ENCODE data around the gene TMEM163. TPM values are rescaled to one million over a fixed set of nuclear protein-coding genes. Genes with fewer than 3 reads are reported as not detected.
A peak's percentile ranks its signal among the peaks of the same experiment; 100 is the strongest.

The TMEM163 gene
- total and polyA plus RNA-seq, 8 donors = 3.9 to 48.4 (median 14.0) TPM

DNA sequence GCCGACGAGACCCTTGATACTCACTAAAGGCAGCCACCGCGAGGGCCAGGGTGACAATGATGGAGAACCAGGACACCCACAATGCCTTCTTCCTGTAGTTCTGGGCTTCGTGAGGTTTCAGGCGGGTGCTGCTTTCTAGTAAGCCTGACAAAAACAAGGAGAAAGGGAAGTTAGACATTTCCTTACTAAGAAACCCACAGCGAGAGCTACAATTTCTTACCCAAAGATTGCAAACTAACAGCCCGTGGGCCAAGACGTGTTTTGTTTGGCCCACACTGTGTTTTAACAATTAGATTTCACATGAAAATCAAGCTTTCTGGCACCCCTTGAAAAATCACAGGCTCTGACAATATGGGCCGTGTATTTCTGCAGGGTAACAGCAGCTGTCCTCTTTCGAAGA is 5.6 kb downstream of the TMEM163 start:
- ATAC-seq (no peak), DNase-seq (no peak)
- TF ChIP-seq, protein P1, sequence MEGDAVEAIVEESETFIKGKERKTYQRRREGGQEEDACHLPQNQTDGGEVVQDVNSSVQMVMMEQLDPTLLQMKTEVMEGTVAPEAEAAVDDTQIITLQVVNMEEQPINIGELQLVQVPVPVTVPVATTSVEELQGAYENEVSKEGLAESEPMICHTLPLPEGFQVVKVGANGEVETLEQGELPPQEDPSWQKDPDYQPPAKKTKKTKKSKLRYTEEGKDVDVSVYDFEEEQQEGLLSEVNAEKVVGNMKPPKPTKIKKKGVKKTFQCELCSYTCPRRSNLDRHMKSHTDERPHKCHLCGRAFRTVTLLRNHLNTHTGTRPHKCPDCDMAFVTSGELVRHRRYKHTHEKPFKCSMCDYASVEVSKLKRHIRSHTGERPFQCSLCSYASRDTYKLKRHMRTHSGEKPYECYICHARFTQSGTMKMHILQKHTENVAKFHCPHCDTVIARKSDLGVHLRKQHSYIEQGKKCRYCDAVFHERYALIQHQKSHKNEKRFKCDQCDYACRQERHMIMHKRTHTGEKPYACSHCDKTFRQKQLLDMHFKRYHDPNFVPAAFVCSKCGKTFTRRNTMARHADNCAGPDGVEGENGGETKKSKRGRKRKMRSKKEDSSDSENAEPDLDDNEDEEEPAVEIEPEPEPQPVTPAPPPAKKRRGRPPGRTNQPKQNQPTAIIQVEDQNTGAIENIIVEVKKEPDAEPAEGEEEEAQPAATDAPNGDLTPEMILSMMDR (IDR thresholded peaks at IDR 0.05) = no peak
- Histone ChIP-seq H3K27ac (no peak overlapping the region), H3K9me3 (no peaks in the 10 kb centered on the region), H3K4me1 (peaks cover 0 to 7% of the 10 kb centered on the region in 2 donors), H3K4me3 (no peak overlapping the region), H3K36me3 (no peaks in the 10 kb centered on the region), H3K27me3 (peaks cover 13 to 51% of the 10 kb centered on the region in 2 donors)
- intact Hi-C loops (cut with DNase I) = no loop called here

DNA sequence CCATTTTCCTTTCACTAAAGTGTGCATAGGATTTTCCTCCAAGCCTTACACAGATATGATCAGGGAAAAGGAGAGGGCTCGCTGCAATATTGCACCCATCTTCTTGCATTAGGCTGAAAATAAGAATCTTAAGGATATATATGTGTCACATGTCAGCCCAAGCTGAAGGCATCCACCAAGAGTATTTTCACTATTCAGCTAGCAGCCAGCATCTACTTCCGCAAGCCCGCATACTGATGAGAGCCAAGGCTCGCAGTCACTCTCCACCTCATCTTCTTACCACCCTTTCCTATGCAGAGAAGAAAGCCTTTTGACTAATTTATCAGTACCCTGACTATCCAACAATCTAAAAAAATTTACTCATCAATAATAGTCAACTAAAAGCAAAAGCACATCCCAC is 6.1 kb downstream of the TMEM163 start:
- DNase-seq (no peak), ATAC-seq (no peak)
- H3K4me3 ChIP-seq = no peak overlapping the region
- peaks cover 0 to 2% of the 10 kb centered on the region in 2 donors for H3K4me1 ChIP-seq
- intact Hi-C loops (cut with DNase I) = no loop called here
- no peaks in the 10 kb centered on the region for H3K9me3 ChIP-seq
- H3K27ac ChIP-seq = no peak overlapping the region
- no peaks in the 10 kb centered on the region for H3K36me3 ChIP-seq
- peaks cover 8 to 47% of the 10 kb centered on the region in 2 donors for H3K27me3 ChIP-seq
- TF ChIP-seq, protein P1 (IDR thresholded peaks at IDR 0.05) = no peak

- intact Hi-C loops (cut with DNase I) = no loop called here
- Histone ChIP-seq H3K27ac (no peak overlapping the region), H3K4me1 (no peaks in the 10 kb centered on the region), H3K4me3 (no peak overlapping the region), H3K27me3 (peaks cover 5 to 43% of the 10 kb centered on the region in 2 donors), H3K36me3 (no peaks in the 10 kb centered on the region), H3K9me3 (no peaks in the 10 kb centered on the region)
- DNase-seq (no peak), ATAC-seq (peak; percentile 21)
- TF ChIP-seq, protein P1 (IDR thresholded peaks at IDR 0.05) = no peak
Measured at GRCh38 chr2:134712299-134712698, 6.5 kb downstream of the TMEM163 start.

DNA sequence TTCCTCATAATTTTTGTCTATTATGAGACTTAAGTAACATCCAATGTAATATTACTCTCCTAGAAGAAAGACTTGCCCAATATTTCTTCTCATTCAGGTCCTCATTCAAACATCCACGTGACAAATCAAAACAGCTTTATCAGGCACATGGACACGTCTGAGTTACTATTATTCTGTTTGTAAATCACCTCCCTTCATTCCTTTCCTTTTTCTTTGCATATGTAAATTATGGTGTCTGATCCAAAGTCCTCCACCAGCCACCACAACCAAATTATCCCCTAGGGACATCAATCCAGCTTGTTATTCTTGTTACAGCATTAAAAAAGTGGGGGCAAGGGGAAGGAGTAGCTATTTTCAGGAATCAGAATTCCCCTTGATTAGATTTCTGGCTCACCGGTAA is 7.1 kb downstream of the TMEM163 start:
- TF ChIP-seq, protein P1 (IDR thresholded peaks at IDR 0.05) = no peak
- DNase-seq (no peak), ATAC-seq (no peak)
- Histone ChIP-seq H3K36me3 (no peaks in the 10 kb centered on the region), H3K9me3 (no peaks in the 10 kb centered on the region), H3K27me3 (peaks cover 5 to 43% of the 10 kb centered on the region in 2 donors), H3K4me3 (no peak overlapping the region), H3K4me1 (peaks cover 0 to 4% of the 10 kb centered on the region in 2 donors), H3K27ac (no peak overlapping the region)
- intact Hi-C loops (cut with DNase I) = no loop called here

- intact Hi-C loops (cut with DNase I) = no loop called here
- Histone ChIP-seq H3K4me3 (no peak overlapping the region), H3K9me3 (no peaks in the 10 kb centered on the region), H3K27me3 (peaks cover 0 to 28% of the 10 kb centered on the region in 2 donors), H3K36me3 (no peaks in the 10 kb centered on the region), H3K4me1 (peaks cover 0 to 6% of the 10 kb centered on the region in 2 donors), H3K27ac (no peak overlapping the region)
- DNase-seq (no peak), ATAC-seq (no peak)
- TF ChIP-seq, protein P1 (IDR thresholded peaks at IDR 0.05) = no peak
Measured at GRCh38 chr2:134707330-134707676, 11.5 kb downstream of the TMEM163 start.

All from left lung (tissue), 10 donors.